ENCODE measurements around the gene TRAF7.
"Not testable (repeated sequence)": the region's sequence is repeated elsewhere in the genome, so short reads cannot be mapped to it uniquely, and the experiment has no call there.

The TRAF7 gene

GRCh38 chr16:2184346-2184745, 28.8 kb downstream of the TRAF7 start:
- no peak for DNase-seq

- no peak for DNase-seq
Measured at GRCh38 chr16:2184962-2185361, 29.4 kb downstream of the TRAF7 start.

- no peak for DNase-seq
Measured at GRCh38 chr16:2186064-2186463, 30.5 kb downstream of the TRAF7 start.

GRCh38 chr16:2186505-2186904, 30.9 kb downstream of the TRAF7 start:
- DNase-seq: no peak

GRCh38 chr16:2187212-2187611, 31.6 kb downstream of the TRAF7 start:
- DNase-seq: no peak

- no peak for DNase-seq
Measured at GRCh38 chr16:2188395-2188794, 32.8 kb downstream of the TRAF7 start.

GRCh38 chr16:2189252-2189893, 33.8 kb downstream of the TRAF7 start:
- DNase-seq: no peak

GRCh38 chr16:2190002-2190658, 34.5 kb downstream of the TRAF7 start:
- no peak for DNase-seq

GRCh38 chr16:2190659-2191445, 35.3 kb downstream of the TRAF7 start:
- peak; percentile 24 for DNase-seq

GRCh38 chr16:2191446-2191706, 35.8 kb downstream of the TRAF7 start:
- no peak for DNase-seq

- peak; percentile 41 for DNase-seq
Measured at GRCh38 chr16:2194166-2194834, 38.7 kb downstream of the TRAF7 start.

- peak; percentile 81 for DNase-seq
Measured at GRCh38 chr16:2194852-2195321, 39.3 kb downstream of the TRAF7 start.

- peak; percentile 59 for DNase-seq
Measured at GRCh38 chr16:2195322-2196161, 40.0 kb downstream of the TRAF7 start.

GRCh38 chr16:2196162-2196980, 40.8 kb downstream of the TRAF7 start, which contains the start of gene CASKIN1:
Gene CASKIN1 (minus strand): TSS chr16:2196605. CDS start chr16:2196432, 173 bp downstream.
- peak; percentile 69 for DNase-seq

GRCh38 chr16:2196981-2197511, 41.5 kb downstream of the TRAF7 start:
- DNase-seq: no peak

- DNase-seq: no peak
Measured at GRCh38 chr16:2197765-2198164, 42.2 kb downstream of the TRAF7 start.

GRCh38 chr16:2198283-2198682, 42.7 kb downstream of the TRAF7 start:
- no peak for DNase-seq

GRCh38 chr16:2199095-2199494, 43.5 kb downstream of the TRAF7 start:
- DNase-seq: no peak

- no peak for DNase-seq
Measured at GRCh38 chr16:2199621-2200139, 44.1 kb downstream of the TRAF7 start.

GRCh38 chr16:2200313-2200712, 44.7 kb downstream of the TRAF7 start:
- no peak for DNase-seq

GRCh38 chr16:2203119-2203688, 47.6 kb downstream of the TRAF7 start:
- not testable (repeated sequence) for DNase-seq

Measured in NCI-H69 (cell line).